GM21737 (cell line): ENCODE results near the gene SCUBE2.
"Not testable (repeated sequence)": the region's sequence is repeated elsewhere in the genome, so short reads cannot be mapped to it uniquely, and the experiment has no call there.

Experiments
- ATAC-seq: cut with Tn5 transposase; IDR thresholded peaks from one replicate; pipeline ENCODE4 v1.9.1; 2021; ENCODE audit warnings: mild to moderate bottlenecking, moderate library complexity; ENCODE audit not compliant: unreplicated experiment

Gene SCUBE2

GRCh38 chr11:9014826-9015225 is 76.6 kb downstream of the SCUBE2 start:
- no peak for ATAC-seq

GRCh38 chr11:9013373-9013772 is 78.0 kb downstream of the SCUBE2 start:
- ATAC-seq, result no peak

GRCh38 chr11:9009538-9009937 is 81.9 kb downstream of the SCUBE2 start:
- ATAC-seq, result not testable (repeated sequence)

- no peak for ATAC-seq
These were observed 82.7 kb downstream of the SCUBE2 start for GRCh38 chr11:9008661-9009060.

GRCh38 chr11:9008011-9008550 is 83.3 kb downstream of the SCUBE2 start:
- no peak for ATAC-seq

GRCh38 chr11:9005087-9005486 is 86.3 kb downstream of the SCUBE2 start:
- ATAC-seq, result no peak

GRCh38 chr11:9004183-9004926 is 87.0 kb downstream of the SCUBE2 start:
- ATAC-seq, result no peak

- no peak for ATAC-seq
These were observed 87.7 kb downstream of the SCUBE2 start, which contains the start of gene NRIP3 for GRCh38 chr11:9003573-9004182. NRIP3 (minus strand) TSS chr11:9004001; CDS start chr11:9003935, 66 bp downstream.

- no peak for ATAC-seq
These were observed 88.4 kb downstream of the SCUBE2 start for GRCh38 chr11:9002920-9003572.

GRCh38 chr11:9001736-9002135 is 89.7 kb downstream of the SCUBE2 start:
- no peak for ATAC-seq

GRCh38 chr11:8998017-8998416 is 93.4 kb downstream of the SCUBE2 start:
- ATAC-seq, result no peak

- ATAC-seq, result no peak
These were observed 93.9 kb downstream of the SCUBE2 start for GRCh38 chr11:8997451-8997850.

GRCh38 chr11:8989453-8989852 is 101.9 kb downstream of the SCUBE2 start:
- ATAC-seq, result no peak

- no peak for ATAC-seq
These were observed 102.8 kb downstream of the SCUBE2 start for GRCh38 chr11:8988329-8989234.

GRCh38 chr11:8987446-8987845 is 104.0 kb downstream of the SCUBE2 start:
- ATAC-seq, result no peak

- ATAC-seq, result not testable (repeated sequence)
These were observed 104.6 kb downstream of the SCUBE2 start for GRCh38 chr11:8986772-8987171.

GRCh38 chr11:8985462-8985861 is 105.9 kb downstream of the SCUBE2 start:
- ATAC-seq, result no peak

- no peak for ATAC-seq
These were observed 107.8 kb downstream of the SCUBE2 start for GRCh38 chr11:8983552-8983951.

- ATAC-seq, result no peak
These were observed 110.9 kb downstream of the SCUBE2 start for GRCh38 chr11:8980485-8980884.

GRCh38 chr11:8979365-8979764 is 112.0 kb downstream of the SCUBE2 start:
- ATAC-seq, result not testable (repeated sequence)

- no peak for ATAC-seq
These were observed 118.3 kb downstream of the SCUBE2 start for GRCh38 chr11:8973121-8973520.
